ENCODE data around the gene MMP8.

Gene MMP8

DNA sequence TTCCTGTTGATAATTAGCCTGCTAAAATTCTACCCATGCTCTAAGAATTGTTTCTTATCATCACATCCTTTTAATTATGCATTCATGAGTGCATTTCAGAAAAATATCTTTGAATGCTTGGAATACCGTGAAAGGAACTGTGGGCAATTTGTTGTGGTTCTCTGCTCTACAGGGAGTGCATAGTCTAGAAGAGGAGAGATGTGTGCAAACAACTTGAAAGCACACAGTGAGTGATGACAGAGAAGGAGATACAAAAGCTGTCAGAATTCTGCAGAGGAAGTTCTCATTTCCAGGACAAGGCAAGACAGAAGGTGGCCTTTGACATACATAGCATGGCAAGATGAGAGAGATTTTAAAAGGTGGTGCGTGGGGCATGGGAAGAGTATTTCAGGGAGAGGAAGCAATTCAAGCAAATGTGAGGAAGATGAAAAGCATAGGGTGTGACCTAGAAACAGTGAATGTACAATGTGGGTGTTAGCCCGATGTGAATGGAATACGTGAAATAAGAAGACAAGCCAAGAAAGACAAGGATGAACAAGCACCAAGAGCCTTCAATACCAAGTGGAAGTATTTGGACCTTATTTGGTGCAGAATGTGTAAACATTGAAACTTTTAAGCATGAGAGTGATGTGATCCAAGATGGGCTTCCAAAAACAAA, 5.0 kb downstream of the MMP8 start:
- DNase-seq: no peak

DNA sequence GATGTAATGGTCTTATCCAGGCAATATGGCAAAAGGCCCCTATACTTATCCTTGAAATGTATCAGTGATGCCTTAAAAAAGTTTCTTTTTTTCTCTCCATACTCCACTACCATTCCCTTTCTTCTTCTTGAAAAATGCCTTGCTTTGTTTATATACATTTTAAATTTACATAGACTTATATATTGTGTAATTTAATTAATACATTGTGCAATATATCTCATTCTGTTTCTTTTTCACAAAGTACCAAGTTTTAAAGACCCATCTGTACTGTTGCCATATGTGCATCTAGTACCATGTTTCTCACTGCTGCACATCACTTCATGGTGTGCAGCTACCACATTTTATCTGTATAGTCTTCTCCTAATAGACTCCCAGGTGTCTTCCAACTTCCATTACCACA, 7.5 kb downstream of the MMP8 start:
- no peak for DNase-seq

DNA sequence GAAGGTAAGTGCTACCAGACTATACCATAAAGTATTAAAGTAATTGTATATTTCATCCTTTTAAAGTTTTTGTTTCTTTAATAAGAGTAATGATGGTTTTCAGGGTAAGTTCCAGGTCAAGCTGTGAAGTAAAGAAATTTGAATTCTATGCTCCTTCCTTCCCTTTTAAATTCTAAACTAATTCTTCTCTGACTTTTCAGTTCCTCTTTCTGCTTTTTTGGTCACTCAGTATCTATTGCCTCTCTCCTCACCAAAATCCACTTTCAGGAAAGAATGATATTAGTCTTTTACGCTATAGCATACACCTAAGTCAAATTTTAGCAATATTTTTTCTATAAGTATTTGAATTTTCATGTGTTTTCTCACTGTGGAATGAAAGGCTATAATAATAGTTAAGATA, 8.2 kb downstream of the MMP8 start:
- no peak for DNase-seq

DNA sequence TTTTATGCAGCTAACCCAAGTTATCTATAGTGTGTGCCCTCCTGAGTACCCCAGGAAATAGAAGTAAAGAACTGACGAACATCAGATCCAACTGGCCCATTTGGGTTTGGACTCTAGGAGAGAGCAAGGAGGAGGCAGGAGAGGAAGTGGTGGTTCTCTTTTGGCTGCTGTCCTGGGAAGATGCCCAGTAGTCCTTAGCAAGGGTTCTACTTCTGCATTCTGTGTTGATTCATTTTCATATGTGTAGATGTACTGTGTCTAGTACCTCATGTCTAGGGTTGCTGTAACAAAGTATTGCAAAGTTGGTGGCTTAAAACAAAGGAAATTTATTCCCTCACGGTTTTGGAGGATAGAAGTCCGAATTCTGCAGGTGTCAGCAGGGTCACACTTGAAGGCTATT, 12.6 kb downstream of the MMP8 start:
- DNase-seq: no peak

DNA sequence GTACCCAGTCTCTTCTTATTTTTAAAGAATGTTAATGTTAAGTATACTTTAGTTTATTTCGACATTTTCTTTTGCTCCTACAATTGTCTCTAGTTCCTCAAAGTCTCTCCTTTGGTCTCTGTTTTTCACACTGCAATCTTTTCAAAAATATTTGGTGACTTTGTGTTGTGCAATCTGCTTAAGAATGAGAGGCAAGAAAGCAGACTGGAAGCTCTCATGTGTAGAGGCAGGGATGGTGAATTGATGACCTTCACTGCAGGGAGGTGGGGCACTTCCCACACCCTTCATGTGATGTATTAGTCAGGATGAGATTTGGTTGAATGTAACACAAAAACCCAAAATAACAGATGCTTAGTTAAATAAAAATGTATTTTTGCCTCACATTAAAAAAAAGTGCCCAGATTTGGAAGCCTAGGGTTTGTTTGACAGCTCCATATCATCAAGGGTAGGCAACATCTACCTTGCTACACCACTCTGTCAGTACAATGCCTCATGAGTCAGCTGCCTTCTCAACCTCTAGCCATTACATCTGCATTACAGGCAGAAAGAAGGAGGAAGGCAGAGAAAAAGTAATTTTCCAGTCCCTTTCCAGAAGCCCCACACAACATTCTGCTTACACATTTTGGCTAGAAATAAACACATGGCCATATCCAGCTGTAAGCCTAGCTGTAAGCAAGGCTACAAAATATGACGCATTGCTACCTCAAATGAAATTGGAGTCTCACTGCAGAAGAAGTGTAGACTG, 15.4 kb downstream of the MMP8 start:
- no peak for DNase-seq

DNA sequence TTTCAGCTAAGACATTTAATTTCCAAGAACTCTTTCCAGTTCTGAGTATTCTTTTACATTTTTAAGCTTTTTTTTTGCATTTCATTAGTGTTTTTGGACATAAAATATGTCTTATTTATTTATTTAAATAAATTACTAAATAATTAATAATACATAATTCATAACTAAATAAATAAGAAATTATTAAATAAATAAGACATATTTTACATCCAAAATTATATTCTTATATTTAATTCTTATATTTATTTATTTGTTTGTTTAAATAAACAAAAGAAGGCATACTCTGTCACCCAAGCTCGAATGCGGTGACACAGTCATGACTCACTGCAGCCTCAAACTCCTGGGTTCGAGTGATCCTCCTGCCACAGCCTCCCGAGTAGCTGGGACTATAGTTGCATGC, 16.1 kb downstream of the MMP8 start:
- no peak for DNase-seq

DNA sequence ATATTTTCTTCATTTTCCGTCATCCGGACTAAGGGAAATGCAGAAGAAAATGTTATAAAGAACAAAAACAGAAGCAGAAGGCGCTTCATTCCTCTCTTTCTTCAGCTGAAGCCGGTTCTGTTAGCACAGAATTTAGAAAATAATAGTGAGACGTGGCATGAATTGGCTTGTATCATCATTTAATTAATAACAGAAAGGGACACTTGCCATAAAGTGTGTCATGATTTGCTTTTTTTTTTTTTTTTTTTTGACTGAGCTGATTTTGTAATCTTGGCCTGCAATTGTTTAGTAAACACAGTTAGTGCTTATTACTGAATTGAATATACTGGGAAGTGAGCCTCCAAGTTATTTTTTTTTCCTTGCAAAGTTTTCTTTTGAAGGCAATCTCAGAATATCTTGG, 19.1 kb downstream of the MMP8 start, which contains the start of gene MMP27:
TSS of gene MMP27 (minus strand) at position 144 of the 400 bp plus-strand sequence. CDS start at position 89, 55 bp downstream.
- DNase-seq: no peak

DNA sequence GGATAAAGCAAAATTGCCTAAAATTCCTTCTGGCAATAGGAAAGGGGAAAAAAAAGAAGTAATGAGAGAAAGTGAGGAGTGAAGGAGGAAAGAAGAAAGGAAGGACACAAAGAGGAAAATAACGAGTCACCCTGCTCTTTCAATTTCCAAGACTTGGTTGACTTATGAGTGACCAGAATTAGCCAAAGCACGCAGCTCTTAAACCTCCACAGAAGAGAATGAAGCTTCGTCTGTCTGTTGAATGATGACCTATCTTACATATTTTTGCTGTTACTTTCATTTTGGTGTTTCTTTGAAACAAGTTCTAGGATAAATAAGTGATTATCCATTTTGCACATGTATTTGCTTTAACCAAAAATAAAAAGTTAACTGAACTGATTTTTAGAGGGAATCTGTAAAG, 19.9 kb downstream of the MMP8 start:
- DNase-seq: no peak

DNA sequence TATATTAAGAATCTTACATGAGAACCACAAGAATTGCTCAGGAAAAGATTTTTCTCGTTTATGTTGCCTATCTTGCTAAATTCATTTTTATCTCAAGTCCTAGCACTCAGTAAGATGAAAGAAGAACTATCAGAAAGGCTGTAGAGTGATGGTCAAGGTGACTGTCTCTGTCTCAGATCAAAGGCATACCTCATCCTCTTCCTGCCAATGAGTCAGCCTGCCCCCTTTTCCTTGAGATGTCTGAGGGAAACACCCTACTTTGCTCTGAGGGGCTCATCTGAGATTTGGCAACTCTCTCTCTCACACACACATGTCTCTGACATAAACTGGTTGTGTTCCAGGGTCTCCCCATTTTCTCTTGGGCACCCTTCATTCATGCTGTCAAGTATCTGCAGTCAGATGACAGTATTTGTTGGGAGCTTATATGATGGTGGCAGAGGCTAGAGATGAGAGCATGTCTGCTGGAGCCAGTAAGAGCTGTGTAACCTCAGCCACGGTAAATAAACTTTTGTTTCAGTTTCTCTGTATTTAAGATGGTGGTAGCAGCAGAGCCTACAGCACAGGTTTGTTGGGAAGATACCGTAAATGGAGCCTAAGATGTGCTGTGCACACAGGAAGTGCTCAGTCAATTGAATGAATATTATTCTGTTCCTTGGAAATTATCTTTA, 20.8 kb downstream of the MMP8 start:
- DNase-seq: no peak

DNA sequence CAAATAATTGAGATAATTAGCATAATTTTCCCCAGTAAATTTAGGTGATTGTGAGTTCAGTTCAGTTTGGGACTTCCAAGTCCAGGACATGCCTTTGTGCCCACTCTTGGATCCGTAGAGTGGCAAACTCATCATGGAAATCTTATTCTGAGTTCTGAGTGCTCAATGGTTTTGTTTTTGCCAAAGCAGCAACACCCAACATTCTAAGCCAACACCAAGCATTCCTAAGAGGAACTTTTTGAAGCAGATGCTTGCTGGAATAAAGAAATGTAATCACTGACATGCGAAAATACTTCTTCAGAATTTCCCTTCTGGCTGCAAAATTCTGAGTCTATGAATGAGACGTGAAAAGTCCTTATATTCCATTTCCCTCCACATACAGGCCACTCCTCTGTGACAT, 29.6 kb downstream of the MMP8 start:
- no peak for DNase-seq

DNA sequence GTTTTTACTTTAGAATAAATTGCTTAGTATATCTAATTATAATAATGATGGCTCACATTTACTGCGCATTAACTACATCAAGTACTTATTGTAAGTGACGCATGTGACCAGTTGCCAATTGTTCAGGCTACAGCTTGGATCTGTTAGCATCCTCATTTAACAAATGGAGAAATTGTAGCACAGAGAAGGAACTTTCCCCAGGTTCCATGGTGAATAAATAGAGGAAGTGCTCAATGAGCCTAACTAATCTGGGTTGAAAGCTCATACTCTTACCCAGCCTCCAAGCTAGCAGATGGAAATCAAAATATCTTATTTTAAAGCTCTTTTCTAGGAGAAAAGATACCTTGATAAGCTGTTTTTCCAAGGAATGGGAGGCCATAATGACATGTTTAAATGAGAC, 39.0 kb downstream of the MMP8 start:
- no peak for DNase-seq

DNA sequence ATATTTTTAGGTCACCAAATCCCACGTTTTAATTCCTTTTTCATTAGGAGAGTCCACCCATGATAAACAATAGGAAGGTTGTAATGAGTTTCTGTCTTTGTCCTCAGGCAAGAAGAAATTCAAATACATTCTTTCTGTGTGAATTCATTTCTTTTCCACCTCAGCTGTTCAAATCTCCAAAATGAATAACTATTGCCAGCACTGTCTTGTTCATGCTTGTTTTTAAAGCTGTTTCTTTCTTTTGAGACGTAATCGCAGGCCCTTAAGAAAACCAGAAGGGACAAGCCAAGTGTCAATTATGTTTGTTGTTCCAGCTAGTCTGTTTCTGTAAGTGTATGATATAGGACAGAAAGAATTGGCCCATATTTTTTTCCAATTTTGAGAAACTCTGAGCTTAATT, 39.4 kb downstream of the MMP8 start:
- DNase-seq: no peak

DNA sequence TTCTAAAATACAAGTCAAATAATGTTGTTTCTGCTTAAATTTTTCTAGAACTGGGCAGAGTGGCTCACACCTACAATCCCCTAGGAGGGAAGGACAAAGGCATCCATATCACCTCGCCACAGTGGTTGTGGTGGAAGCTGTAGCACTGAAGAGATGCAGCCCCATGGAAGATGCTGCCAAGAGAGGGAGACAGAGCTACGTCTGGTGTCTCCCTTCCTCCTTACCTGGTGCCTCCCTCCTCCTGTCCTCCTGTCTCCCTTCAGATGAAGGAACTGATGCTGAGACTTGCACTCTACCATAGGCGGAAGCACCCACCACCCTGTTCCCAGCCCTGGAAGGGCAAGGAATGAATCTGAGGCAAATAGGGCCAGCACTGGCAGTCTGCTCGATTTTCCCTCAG, 41.5 kb downstream of the MMP8 start:
- no peak for DNase-seq

DNA sequence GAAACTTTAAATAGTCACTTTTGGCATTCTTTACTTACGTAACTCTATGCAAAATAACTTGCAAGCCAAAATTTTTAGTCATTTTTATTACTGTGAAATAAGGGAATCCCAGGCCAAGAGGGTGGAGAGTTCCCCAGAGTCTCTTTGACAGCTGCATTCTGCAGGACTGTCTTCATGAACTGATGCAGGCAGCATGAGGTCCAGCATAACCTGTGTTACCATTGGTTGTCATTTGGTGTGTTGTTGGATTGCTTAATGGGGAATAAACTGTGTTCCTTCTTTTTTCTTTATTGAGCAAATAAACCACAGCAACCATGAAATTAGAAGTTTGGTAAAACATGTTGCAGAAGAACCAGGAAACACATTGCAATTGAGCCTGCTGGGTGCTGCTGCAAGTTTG, 43.8 kb downstream of the MMP8 start:
- no peak for DNase-seq

DNA sequence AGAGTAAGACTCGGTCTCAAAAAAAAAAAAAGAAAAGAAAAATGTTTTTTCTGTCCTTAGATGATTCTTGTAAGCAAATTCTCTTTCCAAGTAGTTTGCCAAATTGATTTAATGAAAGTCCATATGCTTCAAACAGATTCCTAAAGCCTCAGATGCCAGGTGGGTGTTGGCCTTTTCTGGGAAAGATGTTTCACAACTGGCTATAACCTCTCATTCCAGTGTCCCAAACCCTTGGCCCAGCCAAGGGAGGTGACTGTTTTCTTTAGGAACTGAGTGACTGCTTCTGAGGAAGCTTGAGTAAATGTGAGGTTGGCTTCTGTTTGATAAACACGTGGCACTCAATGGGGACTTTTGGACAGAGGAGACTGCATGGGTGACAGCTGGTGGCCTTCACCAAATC, 46.7 kb downstream of the MMP8 start:
- DNase-seq: no peak

DNA sequence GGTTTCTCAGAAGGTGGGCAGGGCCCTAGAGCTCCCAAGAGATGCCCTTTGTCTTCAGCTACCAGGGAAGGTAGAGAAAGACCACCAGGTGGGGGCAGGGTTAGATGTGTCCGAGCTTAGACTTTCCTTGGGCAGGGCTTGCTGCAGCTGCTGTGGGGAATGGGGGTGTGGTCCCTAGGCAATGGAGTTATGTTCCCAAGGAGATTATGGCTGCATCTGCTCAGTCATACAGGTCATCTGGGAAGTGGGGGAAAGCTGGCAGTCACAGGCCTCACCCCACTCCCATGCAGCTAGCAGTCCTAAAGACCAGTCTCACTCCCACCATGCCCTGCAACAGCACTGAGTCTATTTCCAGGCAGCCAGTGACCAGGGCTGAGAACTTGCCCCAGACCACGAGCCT, 48.7 kb downstream of the MMP8 start:
- DNase-seq: no peak

DNA sequence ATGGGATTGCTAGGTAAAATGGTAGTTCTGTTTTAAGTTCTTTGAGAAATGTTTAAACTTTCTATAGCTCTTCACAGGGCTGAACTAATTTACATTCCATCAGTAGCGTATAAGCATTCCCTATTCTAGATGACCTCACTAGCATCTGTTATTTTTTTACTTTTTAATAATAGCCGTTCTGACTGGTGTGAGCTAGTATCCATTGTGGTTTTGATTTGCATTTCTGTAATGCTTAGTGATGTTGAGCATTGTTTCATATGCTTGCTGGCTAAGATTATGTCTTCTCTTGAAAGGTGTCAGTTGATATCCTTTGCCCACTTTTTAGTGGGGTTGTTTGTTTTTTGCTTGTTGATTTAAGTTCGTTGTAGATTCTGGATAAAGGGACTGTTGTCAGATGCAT, 55.1 kb downstream of the MMP8 start:
- DNase-seq: no peak

DNA sequence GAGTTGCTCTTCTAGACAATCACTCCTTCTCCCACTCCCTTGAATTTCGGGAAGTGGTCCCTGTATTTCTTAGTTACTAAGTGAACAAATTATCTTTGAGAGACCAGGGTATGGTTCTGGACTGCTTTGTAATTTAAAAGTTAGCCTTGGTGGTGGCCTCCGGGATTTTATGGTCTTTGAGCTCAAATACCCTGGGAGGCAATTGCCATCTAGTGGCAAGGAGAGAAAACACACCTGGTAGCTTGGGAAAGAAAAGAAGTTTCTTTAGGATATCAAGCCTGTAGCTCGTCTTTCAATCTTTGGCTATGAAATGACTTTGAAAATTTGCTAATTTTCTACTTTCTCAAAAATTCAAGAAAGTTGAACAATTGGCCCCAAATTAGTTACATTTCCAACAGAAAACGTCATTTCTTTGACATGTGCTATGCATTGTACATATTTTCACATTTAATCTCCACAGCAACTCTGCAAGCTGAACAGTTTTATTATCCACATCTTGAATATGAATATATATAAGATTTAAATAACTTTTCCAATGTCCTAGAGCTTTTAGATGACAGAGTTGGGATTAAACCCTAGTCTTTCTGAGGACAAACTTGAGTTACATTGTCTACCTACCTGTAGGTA, 58.3 kb downstream of the MMP8 start:
- no peak for DNase-seq

DNA sequence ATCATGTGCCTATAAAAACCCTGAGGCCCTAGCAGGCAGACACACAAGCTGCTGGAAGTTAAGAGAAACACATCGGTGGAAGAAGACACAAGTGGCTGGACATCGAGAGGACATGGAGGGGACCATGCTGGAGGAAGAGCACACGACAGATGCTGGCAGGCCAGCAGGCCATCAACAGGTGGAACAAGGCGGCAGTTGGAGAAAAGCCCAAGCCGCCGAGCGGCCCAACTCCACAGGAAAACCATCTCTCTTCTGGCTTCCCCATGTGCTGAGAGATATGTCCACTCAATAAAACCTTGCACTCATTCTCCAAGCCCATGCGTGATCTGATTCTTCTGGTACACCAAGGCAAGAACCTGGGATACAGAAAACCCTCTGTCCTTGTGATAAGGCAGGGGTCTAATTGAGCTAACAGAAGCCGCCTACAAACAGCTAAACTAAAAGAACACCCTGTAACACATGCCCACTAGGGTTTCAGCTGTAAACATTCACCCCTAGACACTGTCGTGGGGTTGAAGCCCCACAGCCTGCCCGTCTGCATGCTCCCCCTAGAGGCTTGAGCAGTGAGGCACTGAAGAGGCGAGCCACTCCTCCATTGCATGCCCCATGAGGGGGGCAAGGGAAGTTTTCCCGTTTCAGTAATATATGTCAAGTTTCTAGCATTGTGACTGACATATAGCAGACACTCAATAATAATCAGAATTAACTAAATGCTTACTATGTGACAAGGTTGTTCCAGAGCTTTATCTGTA, 60.6 kb downstream of the MMP8 start:
- no peak for DNase-seq

DNA sequence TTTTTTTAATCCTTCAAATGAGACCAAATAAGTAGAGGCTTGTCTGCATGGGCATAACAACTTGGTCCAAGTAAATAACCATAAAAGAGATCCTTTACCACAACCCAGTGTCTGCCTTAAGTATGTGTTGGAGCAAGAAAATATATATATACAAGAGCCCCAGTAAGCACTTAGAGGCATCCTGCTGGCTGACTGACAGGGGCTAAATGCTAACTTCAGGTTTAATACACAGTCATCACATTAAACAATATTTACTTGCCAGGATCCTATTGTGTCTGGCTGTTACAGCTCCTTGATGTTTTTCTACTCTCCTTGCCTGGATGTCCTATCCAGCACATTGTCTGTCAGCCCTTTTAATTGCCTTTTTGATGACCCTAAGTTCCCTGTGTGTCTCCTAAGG, 62.1 kb downstream of the MMP8 start:
- DNase-seq: no peak

Measured in NCI-H2171 (cell line).